HG03354 (cell line): Measurements from ENCODE around the gene SLC41A3.
A peak's percentile ranks its signal among the peaks of the same experiment; 100 is the strongest.

Source experiments
- ATAC-seq: cut with Tn5 transposase; IDR thresholded peaks from one replicate; pipeline ENCODE4 v1.9.1; 2021; ENCODE audit warnings: mild to moderate bottlenecking; ENCODE audit not compliant: unreplicated experiment, poor library complexity, severe bottlenecking

The SLC41A3 gene

DNA sequence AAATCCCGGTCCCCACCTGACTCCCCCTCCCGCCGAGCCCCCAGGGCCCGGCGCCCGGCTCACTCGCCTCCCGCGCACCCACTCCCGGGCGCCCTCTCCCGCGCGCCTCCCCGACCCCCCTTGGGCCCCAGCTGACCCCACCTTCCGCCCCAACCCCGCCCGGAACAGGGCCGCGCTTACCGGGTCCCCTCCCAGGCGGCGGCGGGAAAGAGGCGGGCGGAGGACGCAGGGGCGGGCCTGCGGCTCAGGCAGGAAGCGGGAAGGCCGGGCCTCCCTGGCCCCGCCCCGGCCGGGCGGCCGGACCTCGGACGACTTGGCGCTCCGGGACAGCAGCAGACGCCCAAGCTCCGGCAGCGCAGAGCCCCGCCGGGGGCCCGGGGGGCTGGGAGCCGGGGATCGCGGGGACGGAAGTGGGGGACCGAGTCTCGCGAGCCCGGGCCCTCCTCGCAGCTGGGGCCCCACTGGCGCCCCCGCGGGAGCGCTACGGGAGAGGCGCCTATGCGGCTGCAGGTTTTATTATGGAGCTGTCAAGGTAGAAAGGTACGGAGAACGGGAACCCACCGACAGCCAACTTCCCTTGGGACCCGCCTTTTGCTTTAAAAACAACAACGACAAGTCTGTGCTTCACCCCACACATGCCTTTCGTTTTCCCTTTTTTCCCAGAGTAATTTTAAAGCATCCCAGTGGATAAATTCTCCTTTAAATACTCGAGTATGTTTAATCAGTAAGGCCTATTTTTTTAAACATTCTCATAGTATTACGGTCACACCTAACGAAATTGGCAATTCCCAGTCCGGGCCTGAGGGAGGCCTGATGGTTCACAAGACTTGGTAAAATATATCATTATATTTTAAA is at the start of gene SLC41A3:
Gene SLC41A3 (minus strand): TSS at position 212 of the 855 bp plus-strand sequence. CDS start 15,905 bp downstream, outside the sequence.
- ATAC-seq: peak; percentile 95

DNA sequence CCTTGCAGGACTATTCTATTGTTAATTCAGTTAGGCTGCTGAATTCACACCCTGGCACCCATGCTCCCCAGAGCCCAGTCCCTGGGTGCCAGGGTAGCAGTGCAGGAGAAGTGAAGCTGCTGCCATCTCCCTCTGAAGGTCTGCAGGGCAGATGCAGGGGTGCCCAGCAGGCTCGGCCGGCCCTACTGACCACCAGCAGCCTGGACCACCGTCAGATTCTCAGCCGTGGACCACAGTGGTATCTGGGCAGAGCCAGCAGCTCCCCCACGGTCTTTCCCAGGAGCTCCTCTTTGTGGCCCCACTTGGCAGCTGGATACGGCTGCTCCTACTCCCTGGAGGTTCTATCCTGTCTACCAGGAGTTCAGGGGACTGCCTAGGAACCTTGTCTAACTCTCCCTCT is 49.7 kb upstream of the SLC41A3 start:
- no peak for ATAC-seq

DNA sequence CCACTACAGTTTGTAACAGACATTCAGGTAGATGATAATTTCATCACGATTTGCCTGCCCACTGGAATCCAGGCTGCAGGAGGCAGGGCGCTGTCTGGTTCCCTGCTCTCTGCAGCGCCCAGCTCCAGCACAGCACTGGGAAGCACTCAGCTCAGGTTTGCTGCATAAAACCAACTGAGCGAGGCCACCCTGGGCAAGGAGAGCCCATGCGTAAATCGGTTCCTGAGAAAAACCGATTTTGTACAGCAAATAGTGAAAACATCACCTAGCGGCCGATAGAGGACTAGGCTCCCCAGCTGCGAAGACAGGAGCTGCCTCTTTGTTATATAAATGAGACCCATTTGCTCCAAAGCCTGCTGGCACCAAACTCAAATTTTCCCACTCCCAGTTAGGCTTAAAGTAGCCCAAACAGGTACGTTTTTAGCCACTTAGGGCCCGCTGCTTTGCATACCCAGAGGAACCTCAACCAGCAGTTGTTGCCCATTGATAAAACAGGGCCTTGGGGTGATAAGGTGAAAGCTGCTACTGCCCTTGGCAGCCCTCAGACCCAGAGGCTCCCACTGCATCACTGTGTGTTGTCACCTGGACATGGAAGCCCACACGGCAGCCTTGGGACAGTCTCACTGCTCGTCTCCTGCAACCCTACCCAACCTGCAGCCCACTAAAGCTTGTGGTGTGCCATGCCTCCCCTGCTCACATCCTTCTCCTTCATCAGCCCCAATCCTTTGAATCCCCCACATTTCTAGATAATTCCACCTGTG is 49.0 kb upstream of the SLC41A3 start:
- ATAC-seq: no peak

DNA sequence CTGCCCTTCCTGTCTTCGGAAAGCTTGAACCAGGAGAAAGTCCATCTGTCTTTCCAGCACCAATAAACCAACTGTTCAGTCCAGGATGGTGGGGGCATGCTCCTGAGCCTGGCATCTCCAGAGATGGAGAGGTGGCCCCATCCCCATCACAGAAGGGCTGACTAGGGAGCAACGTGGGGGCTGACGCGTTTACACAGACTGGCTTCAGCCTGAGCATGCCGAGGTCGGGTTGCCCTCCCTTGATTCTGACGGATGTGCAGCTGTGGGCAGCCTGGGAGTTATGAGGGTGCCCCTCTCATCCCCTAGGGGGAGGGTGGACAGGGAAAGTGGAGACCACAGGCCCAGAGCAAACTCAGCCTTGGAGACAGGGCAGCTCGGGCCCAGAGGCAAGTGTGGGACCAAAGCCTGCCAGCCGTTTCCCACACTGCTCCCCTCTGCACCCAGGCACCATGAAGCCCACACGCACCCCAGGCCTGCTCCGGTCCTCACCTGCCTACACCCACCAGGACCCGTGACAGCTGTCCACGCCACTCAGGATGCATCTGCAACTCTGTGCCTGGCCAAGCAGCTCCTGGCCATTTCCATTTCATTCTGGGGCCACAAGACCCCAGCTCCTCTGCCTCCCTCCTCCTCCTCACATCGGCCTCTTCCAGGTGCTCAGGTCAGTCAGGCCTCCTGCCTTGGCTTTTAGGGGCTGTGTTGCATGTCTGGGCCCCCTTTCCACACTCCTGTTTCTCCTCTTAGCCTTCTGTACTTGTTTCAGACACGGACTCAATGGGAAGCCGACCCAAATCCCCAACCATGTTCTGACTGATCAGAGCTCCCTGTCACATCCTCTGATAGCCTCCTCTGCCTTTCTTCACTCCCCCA is 48.2 kb upstream of the SLC41A3 start:
- no peak for ATAC-seq

DNA sequence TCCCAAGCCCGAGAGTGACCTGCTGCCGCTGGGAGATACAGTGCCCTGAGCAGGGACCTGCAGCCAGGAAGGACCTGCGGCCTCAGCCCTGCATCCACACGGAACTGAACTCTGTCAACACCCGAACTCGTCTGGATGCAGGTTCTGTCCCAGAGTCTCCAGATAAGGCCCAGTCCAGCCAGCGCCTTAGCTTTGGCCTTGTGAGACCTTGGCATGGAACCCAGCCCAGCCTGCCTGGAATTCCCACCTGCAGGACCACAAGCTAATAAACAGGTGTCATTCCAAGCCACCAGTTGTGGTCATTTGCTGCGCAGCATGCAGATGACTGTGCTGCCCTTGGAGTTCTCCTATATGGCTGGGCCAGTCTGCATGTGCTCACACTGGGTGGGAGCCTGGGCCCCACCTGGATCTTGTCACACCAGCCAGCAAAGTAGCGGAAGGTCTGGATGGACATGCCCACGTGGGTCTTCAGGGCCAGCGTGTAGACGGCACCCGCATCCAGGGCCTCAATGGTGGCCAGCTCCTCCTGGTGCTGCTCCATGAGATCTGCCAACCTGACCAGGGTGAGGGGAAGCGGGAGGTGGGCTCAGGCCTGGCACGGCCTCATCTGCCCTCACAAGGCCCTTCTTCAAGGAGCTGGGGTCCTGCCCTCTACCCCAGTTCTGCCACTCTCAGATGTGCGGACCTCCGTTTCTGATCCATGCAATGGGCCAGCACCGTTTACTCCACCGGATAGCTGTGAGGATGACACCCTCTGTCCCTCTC is 47.2 kb upstream of the SLC41A3 start:
- ATAC-seq: no peak

DNA sequence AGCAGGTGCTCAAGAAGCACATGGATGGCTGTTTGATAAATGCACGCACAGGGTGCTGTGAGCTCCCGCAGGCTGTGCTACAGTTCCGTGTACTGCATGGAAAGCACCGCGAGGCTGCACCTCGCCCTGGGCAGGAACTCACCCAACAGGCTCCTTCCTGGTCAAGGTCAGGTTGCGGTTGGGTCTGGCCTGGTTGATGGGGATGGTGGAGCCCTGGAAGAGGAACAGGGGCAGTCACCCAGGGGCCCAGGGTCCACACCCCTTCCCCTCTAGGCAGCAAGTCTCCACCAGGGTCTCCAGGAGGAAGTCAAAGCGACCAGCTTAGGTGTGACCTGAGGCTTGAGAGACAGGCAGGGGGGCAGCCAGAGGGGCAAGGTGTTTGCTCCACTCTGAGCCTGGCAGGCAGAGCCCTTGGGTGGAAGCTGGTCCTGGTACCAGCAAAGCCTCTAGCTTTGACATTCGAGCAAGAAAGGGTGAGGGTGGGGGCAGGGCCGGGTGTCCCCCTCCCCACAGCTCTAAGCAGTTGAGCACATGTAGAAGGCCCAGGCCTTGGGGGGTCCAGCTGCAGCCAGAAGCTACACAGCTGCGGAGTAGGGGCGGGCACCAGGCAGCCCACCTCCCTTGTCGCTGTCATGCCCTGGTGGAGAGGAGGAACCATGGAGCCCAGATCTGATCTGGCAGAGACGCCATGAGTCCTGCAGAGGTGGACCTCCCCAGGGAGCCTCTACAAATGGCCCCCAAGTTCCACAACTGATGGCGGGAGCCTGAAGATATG is 46.3 kb upstream of the SLC41A3 start:
- ATAC-seq: no peak

DNA sequence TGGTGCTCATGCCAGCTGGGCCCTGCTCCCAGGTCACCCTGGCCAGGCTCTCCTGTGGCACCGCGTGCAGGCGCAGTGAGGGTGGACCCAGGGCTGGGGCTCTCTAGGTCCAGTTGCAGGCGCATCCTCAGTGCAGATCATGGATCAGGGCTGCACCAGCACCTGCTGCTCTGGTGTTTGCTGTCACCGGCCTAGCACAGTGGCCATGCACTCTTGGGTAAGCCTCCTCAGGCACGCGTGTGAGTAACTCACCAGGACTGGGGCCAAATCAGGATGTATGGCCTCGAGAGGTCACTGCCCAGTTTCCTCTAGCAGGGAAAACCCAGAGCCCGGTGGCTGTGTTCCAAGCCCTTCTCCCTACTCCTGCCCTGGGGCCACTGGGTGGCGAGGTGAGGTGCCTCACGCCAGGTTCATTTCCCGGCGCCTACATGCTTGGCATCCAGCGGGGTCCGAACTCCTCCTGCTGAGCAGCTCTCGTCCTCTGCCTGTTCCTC is 45.5 kb upstream of the SLC41A3 start:
- ATAC-seq: no peak

DNA sequence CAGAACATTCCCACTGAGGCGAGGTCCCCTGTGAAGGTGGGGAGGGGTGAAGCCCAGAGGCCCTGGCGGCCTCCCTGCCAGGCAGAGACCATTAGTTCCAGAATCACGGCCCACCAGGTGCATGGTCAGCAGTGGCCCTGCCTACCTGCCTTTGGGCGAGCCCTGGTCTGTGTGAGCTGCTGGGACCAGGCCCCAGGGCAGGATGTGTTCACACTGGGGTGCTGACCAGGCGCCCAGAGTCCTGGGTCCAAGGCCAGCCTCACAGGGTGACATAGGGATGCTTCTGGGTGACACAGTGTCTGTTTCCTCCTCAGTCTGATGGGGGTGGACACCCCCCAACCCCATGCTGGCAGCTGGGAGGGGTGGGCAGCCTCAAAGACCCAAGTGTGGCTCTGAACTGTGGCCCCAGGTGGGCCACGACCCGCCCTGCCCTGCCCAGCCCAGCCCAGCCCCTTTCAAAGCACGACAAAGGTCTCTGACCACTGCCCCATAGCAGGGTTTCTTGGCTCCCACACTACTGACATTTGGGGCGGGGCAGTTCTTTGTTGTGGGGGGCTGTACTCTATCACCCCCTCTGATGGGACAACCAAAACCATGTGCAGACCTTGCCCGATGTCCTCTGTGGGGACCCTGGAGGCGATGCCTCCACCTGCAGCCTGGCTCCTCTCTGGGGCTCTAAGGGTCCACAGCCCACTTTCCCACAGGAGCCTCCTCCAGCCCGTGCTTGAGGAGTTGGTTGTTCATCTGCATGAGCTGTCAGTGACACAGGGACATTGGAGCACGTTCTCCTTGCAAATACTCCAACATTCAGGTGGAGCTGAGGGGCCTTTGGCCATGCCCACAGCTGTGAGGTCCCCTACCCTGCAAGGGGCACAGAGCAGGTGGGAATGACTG is 44.8 kb upstream of the SLC41A3 start:
- ATAC-seq: no peak

DNA sequence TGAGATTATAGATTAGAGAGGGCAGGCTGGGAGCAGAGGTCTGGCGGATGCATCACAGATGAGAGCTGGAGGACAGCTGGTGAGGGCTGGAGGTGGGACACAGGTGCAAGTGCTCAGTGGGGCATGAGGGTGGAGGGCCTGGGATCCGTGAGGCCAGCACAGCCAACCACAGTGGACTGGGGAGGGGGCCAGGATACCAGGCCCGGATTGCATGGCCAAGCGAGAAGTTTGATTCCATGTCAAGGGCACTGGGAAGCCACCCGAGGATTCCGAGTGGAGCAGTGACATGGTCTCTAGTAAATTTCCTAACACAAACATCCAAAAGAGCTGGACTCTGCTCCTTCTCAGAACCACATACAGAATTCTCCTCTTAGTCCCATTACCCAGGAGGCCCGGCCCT is 44.0 kb upstream of the SLC41A3 start:
- ATAC-seq: no peak

DNA sequence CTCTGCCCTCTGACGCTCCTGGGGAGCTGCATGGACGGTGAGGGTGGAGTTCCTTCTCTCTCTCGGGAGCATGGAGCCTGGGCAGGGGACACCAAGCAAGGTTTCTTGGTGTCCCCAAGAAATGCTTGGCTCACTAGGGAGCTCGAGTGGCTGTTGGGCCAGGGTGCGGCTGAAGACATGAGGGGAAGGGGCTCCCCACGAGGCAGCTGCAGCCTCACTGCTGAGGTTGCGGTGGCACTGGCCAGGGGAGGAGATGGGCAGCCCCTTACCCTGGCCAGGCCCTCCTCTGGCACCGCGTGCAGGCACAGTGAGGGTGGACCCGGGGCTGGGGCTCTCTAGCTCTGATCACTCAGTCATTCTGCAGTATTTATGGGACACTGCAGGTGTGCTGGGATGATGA is 43.5 kb upstream of the SLC41A3 start:
- ATAC-seq: no peak

DNA sequence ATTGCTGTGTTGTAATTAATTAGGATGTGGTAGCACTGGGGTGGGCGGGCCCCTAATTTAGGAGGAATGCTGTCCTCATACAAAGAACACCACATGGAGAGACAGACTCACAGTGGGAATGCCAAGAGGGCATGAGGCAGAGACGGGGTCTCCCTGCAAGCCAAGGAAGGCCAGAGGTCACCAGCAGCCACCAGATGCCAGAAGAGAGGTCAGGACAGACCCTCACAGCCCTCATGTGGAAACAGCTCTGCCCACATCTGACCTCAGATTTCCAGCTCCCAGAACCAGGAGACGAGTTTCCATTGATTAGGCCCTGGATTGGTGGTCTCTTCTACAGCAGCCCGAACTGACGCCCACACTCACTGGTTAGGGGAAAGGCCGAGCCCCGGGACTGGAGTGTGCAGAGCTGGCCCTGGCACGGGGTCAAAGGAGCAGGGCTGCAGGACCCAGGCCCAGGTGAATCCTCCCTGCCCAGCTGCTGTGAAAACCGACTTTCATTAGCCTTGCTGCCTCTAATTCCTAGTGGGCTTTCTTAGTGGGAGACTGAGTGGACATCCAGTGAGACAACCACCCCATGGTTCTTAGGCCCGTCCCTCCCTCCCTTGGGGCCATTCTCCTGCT is 43.0 kb upstream of the SLC41A3 start:
- no peak for ATAC-seq

DNA sequence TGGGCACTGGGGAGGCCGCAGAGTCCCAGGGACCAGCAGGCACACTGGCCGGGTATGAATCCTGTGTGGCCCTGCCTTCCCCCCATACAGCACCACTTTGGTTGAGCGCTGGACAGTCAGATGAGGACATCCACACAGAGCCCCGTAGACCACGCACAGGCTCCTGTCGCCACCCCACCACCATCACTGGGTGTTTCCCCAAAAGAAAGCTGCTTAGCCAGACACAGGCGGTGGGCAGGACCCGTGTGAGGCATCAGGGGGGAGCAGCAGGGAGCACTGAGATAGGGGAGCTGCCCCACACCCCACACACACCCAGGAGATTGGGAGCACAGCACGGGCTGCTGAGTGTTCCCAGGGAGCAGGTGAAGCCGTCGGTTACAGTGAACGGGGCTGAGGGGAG is 42.4 kb upstream of the SLC41A3 start:
- ATAC-seq: no peak

DNA sequence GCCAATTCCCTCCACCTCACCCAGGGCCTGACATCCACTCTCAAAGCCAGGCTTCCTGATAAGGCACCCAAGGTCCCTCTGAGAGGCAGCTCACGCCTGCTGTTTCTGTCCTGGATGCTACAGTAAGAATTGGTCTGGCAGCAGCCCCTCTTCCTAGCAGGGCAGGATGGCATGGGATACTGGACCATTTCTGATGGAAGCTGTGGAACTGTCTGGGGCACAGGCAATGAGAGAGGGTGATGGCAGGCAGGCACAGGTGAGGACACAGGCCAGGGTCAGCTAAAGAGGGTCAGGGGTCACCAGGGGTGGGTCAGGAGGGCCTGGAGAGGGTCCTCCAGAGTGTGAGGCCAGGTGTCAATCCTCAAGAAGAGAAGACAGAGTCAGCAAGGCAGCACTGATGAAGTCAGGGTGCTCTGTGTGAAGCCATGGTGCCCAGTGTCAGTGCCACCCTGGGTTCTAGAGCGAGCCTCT is 41.9 kb upstream of the SLC41A3 start:
- ATAC-seq: no peak

DNA sequence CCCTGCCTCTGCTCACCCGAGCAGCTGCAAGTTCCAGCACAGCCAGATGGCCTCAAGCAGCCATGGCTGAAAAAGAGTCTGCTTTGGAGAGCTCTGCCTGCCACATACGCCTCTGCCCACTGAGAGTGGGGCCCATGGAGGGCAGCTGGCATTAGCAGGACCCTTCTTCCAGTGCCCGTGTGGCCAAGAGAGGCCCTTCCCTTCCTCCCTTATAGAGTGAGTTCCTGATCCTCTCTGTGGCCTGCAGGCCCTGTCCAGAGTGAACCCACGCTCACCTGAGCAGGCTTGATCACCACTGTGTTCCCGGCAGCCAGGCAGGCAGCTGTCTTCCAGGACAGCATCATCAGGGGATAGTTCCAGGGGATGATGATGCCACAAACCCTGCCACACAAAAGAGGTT is 41.4 kb upstream of the SLC41A3 start:
- ATAC-seq: no peak

DNA sequence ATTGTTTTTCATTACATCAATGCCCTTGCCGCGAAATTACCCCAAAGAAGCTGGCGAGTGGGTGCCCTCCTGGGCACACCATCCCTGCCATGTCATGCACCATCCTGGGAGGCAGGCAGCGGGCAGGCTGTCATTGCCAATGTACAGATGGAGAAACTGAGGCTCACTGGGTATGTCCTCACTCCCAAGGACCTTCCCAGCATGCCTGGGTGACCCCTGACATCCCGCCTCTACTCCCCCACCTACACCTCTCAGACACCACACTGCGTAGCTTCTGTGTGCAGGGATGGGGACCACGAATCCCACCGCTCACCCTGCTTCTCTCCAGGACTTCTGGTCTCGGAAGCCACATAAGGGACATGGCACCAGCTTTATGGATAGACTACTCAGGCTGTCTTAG is 41.0 kb upstream of the SLC41A3 start:
- ATAC-seq: no peak

DNA sequence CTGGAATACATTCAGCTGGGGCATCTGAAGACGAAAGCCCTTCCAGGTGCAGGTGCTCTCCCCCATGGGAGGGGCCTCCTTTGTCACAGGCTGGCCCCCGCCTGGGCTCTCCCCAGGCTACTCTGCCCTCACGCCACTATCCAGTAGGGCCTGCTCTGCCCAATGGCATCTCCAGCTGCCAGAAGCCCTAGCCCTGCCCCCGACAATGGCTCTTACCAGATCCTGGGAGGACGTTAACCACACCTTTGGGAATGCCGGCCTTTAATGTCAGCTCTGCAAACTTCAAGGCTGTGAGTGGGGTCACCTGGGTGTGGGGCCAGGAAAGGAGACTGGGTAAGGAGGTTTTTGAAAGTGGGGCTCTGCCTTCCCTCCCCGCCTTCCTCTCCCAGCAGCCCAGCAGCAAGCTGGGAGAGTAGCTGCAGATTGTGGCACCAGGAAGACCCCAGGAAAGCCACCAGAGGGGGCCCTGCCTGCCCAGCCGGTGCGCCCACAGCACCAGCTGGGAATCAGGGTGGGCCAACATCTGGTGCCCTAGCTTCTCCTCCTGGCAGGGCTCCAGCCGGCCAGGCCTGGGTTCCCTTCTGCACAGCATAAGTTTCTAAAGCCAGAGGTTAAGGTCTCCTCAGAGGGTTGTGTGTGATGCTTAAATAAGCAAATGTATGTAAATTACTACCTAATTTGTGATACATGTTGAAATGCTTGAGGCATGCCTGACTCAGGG is 40.4 kb upstream of the SLC41A3 start:
- no peak for ATAC-seq
